ENCODE data around the gene YAE1. TPM values are rescaled to one million over a fixed set of nuclear protein-coding genes. Genes with fewer than 3 reads are reported as not detected.

Gene YAE1
- total RNA-seq, 2 donors from 2014 or later = 14.6 to 20.4 TPM

Other genes with a start within 250 kb of the YAE1 start
- gene RALA, start 57.2 kb downstream of the YAE1 start, total RNA-seq = 10 to 100 TPM; 21.6 to 22.6 TPM